HG03060 (cell line): ENCODE results near the gene DYSF.

Experiments
- ATAC-seq: cut with Tn5 transposase; IDR thresholded peaks from one replicate; pipeline ENCODE4 v1.9.1; 2021; ENCODE audit warnings: low read depth, moderate number of reproducible peaks; ENCODE audit not compliant: unreplicated experiment

Gene DYSF

GRCh38 chr2:71665168-71666093 lies 212.1 kb downstream of the DYSF start:
- ATAC-seq = no peak

DNA sequence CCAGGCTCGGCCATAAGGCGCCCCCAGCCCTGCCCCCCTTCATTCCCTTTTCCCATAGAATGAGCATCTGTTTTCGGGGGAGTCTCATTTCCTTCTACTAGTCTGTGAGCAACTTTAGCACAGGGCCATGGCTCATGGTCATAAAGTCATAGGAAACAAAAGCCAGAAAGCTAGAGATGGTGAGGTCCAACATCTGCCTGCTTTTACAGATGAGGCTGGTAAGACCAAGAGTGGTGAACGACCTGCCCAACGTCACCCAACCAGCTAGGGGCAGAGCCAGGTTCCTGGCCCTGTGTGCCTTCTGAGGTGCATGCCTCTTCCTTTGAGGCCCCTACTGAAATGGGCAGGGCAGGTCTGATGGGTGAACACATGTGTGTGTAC lies 212.7 kb downstream of the DYSF start:
- no peak for ATAC-seq

DNA sequence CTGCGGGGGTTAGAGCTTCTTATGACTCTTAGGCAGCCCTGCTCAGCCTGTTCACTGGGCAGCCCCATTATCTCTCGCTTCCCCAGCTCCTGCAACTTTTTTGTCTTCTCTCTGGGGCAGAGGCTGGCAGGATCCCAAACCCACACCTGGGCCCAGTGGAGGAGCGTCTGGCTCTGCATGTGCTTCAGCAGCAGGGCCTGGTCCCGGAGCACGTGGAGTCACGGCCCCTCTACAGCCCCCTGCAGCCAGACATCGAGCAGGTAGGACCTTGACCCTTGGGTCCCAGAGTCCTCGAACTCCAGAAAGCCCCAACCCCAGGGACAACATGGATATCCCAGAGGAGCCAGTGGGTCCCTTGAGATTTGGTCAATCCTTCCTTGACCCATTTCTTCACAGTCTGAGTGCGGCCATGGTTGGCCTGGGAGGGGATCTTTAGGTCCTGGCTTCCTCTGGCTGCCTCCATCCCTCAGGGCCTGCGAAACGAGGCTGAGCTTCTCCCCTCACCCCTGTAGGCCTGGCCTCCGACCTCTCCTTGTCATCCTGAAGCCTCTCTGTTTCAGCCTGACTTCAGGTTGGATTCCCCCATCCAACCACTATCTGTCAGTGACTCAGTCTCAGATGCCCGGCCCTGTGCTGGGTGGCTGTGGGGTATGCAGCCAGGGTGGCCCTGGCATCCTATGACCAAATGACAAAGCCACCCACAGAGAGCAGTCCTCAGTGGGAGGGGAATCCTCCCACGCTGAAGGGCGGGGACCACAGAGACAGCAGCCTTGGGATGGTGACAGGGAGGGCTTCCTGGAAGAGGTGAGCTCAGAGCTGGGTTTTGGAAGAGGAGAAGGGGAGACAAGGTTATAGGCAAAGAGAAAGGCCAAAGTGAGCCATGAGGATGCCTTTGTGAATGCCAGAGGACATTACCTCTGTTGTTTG lies 214.2 kb downstream of the DYSF start:
- no peak for ATAC-seq

GRCh38 chr2:71668326-71669057 lies 215.1 kb downstream of the DYSF start:
- ATAC-seq = no peak

DNA sequence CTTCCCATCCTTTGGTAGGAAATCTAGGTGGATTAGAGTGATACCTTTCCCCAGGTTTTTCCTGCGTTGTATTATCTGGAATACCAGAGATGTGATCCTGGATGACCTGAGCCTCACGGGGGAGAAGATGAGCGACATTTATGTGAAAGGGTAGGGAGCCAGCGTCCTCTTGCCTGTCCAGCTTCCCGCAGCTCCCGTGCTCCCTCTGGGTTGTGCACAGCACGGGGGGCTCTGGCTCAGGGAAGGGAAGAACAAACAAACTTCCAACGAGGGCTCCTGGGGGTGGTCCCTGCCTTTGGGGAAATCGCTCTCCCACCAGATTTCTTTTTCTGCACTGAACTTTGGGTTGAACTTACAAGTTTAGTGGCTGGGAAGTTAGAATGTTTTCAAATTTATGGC lies 215.7 kb downstream of the DYSF start:
- ATAC-seq = no peak

GRCh38 chr2:71669628-71670429 lies 216.5 kb downstream of the DYSF start:
- ATAC-seq = no peak

GRCh38 chr2:71670430-71670795 lies 217.1 kb downstream of the DYSF start:
- ATAC-seq = no peak

GRCh38 chr2:71671203-71671854 lies 218.0 kb downstream of the DYSF start:
- ATAC-seq = no peak

DNA sequence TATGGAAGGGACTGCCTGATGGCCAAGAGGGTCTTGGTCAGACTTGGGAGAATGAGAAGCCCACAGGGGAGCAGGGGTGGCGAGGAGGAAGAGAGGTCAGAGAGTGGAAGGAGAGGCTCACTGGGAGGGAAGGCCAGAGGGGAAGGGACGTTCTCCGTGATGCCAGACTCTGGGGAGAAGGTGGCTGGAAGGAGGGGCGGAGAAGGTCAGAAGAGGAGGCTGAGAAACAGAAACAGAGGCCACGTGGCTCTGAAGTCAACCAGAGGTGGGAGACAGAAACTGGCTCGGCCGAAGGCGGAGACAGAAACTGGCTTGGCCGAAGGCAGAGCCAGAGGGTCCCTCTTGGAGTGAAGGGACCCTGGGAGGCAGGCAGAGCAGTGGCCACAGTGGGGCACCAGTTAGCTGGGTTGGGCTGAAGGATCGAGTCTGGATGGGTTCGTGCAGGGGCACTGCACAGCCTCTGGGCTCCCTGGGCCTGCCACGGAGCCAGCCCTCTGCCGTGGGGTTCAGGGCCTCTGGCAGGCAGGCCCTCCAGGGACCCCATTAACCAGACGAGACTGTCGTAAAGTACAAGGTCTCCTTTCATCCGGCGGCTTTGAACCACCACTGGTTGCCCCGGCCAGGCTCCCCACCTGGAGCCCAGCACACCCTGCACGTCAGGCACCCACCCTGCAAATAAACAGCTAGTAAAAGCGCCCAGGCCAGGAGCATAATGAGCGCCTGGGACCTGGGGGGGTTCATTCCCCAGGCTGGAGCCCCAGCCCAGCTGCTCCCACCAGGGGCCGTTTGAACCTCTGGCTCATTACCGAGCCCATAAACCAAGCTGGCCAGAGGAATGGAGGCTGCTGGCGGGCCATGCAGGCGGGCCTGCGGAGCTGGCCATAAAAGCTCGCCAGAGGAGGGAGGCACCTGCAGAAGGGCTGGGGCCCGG lies 218.8 kb downstream of the DYSF start:
- ATAC-seq = no peak

DNA sequence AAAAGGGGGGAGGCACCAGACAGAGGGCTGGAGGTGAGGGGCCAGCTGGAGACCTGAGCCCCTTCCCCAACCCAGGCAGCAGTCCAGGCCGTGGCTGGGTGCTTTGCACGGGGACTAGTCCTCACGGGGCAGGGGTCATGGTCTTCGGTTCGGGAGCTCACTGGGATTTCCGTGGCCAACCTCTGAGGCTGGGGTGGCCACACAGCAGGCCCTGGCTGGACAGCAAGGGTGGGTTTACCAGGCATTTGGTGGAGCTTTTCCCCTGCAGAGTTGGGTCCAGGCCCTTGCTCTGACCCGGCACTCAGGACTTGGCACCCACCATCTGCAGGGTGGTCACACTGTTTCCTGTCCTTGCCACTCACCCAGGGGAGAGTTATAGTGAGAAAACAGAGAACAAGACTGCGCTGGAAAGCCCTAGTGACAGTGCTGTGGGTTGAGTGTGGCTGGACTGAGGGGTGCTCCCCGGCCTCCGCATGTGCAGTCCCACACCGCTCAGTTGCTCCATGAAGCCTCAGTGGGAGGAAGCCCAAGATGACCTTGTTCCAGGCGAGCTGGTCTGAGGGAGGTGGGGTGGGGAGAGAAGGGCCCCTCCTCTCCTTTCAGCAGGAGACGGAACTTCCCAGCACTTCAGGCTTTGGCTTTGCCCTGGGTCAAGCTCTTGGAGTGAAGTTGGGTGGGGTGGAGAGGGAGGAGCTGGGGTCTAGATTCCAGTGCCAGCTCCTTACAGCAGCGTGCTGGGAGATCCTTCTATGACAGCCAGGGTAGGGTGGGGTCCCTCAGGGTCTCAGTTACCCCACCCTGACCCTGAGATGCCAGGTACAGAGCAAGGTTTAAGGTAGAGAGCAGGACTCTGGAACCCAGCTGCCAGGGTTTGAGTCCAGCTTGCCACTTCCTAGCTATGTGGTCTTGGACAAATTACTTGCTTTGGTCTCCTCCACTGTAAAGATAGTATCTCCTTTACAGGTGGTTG lies 219.8 kb downstream of the DYSF start:
- ATAC-seq = no peak

- ATAC-seq = no peak
Measured at GRCh38 chr2:71674158-71674851, 220.9 kb downstream of the DYSF start.

DNA sequence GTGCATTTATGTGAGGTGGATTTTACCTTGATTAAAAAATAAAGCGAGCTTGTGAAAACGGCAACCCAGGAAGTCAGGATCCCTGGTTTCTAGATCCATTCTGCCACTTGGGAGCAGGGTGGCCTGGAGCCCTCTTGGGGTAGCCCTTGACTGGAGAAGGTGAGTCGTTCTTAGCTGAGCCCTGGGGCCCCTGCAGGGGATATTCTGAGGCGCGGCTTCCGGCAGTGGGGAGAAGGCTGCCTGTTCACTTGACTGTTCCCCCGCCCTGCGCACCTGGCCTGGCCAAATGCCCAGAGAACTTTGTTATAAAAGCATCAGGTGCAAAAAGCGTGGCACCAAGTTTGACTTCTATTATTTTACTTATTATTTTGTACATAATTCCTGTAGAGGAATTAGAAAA lies 221.9 kb downstream of the DYSF start:
- no peak for ATAC-seq

DNA sequence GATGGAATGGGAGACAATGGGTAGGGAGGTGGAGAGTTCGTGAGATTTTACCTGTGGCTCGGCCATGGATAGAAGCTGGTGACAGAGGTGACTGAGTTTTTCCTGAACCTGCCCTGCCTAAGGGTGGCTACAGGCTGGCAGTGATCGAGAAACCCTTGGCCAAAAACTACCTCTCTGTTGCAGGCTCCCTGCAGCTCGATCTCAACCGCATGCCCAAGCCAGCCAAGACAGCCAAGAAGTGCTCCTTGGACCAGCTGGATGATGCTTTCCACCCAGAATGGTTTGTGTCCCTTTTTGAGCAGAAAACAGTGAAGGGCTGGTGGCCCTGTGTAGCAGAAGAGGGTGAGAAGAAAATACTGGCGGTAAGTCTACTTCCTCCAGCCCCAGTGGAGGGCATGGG lies 225.5 kb downstream of the DYSF start:
- ATAC-seq = no peak

GRCh38 chr2:71679491-71679890 lies 226.1 kb downstream of the DYSF start:
- no peak for ATAC-seq

GRCh38 chr2:71680925-71681324 lies 227.6 kb downstream of the DYSF start:
- no peak for ATAC-seq

DNA sequence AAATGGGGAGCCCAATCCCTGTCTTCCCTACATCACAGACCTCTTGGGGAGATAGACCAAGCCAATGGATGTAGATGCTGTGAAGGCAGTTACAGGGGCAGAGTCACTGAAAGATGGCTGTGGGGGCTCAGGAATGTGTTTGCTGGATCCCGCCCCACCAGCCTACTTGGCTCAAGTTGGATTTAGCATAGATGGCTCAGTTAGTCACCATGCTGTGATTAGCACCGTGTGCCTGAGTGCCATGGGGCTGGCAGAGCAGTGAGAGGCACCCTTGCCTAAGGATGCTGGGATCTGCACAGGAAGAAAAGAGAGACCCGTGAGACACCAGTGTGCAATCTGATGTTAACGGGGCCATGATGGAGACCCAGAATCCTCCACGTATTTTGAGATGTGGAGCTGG lies 228.3 kb downstream of the DYSF start:
- ATAC-seq = no peak

DNA sequence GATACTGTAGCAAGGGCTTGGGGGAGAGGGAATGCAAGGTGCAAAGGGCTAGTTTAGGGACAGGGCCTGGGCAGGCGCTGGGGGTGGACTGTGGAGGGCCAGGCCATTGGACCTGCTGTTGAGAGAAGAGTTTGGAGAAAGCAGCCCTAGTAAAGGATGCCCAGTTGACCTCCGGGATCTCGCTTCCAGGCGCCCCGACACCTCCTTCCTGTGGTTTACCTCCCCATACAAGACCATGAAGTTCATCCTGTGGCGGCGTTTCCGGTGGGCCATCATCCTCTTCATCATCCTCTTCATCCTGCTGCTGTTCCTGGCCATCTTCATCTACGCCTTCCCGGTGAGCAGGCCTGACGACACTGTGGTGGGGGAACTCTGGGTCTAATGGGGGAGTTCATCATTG lies 229.0 kb downstream of the DYSF start:
- ATAC-seq = no peak
